Measurements from ENCODE around the gene P4HB.
A peak's percentile ranks its signal among the peaks of the same experiment; 100 is the strongest.

The P4HB gene

GRCh38 chr17:81807210-81807719, 53.1 kb downstream of the P4HB start:
- no peak for DNase-seq

- no peak for DNase-seq
These were observed 53.7 kb downstream of the P4HB start for GRCh38 chr17:81806461-81807209.

GRCh38 chr17:81805707-81806460, 54.5 kb downstream of the P4HB start:
- DNase-seq: no peak

GRCh38 chr17:81804559-81805399, 55.6 kb downstream of the P4HB start:
- no peak for DNase-seq

- DNase-seq: no peak
These were observed 56.4 kb downstream of the P4HB start, which contains the start of gene GCGR for GRCh38 chr17:81803728-81804558. Gene GCGR (plus strand): TSS chr17:81804150. CDS start chr17:81809019, 4,869 bp downstream.

GRCh38 chr17:81802856-81803643, 57.3 kb downstream of the P4HB start:
- DNase-seq: no peak

DNA sequence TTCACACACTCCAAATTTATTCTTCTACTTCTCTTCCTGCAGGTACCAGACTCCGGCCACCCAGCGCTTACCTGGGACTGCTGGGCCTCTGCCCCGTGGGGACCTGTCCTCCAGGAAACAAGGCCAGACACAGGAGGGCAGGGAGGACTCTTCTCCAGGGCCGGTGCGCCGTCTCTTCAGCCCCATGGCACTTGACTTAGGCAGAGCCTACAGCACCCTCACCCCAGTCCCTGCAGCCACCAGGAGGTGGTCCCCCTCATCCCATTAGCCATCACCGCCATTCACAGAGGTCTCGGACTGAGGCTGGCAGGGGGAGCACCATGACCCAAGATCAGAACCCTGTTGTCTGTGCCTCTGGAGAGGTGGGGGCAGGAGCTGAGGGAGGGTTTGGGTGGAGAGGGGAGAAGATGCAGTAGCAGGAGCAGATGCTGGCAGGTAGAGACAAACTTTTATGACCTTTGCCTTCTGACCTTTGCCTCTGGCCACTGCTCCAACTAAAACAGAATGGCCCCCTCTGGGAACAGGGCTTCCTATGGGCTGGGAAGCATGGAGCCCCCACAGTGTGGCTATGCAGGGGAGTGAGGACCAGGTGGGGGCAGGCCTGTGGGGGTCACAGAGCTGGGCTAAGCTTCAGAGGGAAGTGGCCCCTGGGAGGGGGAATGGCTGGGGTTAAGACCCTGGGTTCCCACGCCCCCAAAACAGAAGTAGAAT, 58.1 kb downstream of the P4HB start:
- no peak for DNase-seq

DNA sequence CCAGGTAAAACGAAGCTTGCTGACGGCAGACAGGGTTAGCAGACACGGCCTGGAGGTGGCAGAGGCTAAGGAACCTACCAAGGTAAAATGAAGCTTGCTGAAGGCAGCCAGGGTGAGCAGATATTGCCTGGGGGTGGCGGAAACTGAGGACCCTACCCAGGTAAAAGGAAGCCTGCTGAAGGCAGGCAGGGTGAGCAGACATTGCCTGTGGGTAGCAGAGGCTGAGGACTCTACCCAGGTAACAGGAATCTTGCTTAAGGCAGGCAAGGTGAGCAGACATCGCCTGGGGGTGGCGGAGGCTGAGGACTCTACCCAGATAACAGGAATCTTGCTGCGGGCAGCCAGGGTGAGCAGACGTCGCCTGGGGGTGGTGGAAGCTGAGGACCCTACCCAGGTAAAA, 59.0 kb downstream of the P4HB start:
- no peak for DNase-seq

DNA sequence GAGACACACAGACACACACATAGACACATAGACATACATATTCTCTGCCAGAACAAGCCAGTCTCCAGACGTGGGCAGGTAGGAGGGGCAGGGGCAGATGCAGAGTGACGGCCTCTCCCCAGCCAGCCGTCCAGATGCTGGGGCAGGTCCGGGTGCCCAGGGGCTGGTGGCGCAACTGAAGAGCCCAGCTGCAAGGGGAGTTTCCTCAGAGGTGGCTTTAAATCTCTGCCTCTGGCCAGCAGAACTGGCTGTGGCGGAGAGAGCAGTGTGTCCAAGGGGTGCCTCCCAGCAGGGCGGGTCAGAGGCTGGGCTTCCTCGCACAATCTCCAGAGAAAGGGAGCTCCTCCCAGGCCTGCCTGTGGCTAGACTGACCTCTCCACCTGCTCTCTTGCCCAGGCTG, 65.8 kb downstream of the P4HB start:
- peak; percentile 31 for DNase-seq

DNA sequence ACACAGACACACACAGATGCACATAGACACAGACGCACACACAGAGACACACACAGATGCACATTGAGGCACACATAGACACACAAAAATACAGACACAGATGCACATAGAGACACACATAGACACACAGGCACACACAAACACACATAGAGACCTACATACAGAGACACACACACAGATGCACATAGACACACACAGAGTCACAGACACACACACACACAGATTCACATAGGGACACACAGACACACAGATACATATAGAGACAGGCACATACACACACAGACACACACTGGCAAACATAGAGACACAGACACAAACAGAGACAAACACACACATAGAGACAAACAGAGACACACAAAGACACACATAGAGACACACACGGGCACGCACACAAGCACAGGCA, 66.3 kb downstream of the P4HB start:
- no peak for DNase-seq
